GM18502 (cell line): ENCODE results near the gene FBRSL1.

Experiments
- ATAC-seq: cut with Tn5 transposase; IDR thresholded peaks from one replicate; pipeline ENCODE4 v1.9.1; 2021; ENCODE audit warnings: mild to moderate bottlenecking; ENCODE audit not compliant: unreplicated experiment, poor library complexity

The FBRSL1 gene

DNA sequence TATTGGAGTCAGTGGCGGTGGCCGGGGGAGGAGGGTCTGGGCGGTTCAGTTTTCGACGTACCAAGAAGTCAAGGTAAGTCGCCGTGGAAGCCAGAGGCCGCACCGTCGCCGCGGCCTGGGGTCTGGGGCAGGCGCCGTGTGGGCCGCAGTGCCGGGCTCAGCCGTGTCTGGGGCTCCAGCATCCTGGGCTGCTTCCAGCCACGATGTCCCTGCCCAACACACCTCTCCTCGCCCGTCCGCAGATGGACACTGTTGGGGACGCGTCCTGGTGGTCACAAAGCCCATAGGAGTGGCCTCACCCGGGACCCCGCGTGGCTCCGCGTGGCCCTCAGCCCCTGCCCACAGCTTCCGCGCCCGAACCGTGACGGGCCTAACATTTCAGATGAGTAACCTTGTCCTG is 59.1 kb downstream of the FBRSL1 start:
- ATAC-seq: no peak

DNA sequence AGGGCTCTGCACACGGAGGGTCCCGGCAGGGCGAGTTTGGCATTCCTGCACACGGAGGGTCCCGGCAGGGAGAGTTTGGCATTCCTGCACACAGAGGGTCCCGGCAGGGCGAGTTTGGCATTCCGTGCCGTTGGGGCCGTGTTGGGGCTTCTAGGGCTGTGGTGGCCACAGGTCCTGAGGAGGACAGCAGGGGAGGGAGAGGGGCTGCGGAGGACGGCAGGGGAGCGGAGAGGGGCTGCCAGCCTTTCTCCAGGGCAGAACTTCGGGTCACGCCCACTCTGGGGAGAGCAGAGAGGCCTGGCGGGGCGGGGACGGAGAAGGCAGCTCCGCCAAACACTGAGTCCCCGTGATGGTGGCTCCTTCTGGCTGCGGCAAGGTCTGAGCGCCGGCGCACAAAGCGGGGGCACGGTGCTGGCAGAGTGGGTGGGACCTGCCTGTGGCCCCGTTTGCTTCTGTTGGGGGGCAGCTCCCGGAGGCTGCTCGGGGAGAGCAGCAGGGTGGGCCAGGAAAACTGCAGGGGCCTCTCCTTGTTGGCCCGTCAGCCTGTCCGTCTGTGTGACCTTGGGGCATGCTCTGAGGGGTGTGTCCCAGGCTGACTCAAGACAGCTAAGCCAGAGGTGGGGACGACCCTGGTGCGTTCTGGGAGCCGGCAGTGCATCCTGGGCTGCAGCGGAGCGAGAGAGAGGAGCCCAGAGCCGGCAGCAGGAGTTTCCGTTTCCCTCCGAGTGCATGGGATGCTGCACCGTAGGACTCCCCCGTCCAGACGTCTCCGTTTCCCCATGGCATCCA is 60.3 kb downstream of the FBRSL1 start:
- ATAC-seq: no peak

DNA sequence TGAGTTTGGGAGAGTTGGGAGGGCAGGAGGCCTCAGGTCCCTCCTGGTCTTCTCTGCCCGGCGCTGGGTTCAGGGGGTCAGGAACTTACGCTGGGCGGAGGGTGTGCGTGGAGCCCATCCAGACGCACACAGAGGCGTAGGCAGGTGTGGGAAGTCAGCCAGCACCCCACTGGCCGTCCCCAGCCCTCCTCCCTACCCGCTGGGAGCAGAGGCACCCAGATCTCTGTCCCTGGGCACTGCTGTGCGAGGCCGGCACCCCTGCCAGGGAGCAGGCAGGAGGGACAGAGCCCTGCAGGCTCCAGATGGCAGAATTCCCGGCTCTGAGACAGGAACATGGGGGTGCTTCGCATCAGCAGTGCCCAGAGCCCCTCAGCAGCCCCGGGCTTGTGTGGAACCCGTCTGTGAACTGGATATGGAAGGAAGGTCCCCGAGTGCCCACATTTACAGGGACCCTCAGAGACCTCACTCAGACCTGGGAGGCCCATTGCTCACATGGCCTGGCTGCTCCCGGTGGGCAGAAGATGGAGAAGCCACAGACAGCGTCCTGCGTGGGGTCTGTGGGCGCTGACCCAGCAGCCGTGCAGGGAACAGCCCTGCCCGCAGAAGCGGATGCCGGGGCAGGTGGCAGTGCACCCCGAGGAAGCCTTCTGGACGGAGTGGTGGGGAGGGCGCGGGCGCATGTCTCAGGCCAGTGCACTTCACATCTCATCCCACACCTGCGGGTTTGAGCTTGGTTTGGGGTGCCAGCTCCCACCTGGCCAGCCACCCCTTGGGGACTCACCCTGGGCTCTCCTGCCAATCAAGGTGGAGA is 61.1 kb downstream of the FBRSL1 start:
- ATAC-seq: no peak

DNA sequence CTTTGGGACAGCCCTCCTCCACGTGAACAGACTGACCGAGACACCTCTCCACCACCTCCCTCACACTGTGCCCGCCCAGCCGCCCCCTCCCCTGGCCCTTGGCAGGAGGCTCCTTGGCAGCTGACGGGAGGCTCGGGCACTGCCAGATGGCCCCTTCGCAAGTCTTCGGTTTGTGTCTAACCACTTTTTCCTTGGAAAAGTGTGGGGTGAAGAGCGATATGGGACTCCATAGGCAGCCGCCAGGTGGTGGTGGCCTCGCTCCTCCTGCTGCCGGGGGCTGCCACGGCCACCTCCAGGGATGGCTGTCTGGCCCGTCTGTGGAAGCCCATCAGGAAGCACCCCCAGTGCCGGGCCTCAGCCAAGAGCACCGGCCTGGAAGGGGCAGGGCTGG is 61.7 kb downstream of the FBRSL1 start:
- ATAC-seq: no peak

DNA sequence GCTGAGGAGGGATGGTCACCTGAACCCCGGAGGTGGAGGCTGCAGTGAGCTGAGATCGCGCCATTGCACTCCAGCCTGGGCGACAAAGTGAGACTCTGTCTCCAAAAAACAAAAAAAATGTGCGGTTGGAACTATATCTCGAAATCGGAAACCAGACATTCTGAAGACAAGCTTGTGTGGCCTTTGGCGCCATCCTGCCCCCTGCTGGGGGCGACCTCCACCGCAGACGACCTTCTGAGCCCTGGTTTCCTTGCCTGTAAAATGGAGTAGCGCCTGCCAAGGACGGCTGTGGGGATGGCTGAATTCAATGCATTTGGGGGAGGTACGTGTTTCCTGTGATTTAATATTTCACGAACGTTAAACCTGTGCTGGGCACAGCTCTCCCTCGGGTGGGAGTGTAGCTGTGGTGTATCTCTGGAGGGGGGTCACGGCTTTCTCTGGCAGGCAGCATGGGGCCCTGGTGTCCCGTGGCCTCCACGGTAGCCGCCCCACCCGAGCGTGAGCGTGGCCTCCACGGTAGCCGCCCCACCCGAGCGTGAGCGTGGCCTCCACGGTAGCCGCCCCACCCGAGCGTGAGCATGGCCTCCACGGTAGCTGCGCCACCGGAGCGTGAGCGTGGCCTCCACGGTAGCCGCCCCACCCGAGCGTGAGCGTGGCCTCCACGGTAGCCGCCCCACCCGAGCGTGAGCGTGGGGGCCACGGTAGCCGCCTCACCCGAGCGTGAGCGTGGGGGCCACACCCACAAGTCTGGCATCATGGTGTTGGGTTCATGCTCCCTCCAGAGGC is 65.1 kb downstream of the FBRSL1 start:
- no peak for ATAC-seq

DNA sequence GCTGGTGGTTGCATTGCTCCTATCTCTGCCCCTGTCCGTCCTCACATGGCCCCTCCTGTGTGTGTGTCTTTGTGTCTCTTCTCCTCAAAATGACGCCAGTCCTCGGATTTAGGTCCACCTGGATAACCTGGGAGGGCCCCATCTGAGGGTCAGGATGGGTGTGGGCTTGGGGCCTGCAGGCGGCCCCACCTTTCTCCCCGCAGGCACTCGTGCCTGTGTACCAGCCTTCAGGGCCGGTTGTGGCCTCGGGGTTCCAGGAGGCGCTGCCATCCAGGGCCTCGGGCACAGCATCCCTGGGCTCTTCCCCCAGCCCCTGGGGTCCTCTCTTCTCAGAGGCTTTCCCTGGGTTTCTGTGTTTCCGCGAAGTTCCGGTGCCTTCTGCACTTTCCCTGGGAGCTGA is 65.7 kb downstream of the FBRSL1 start:
- no peak for ATAC-seq

DNA sequence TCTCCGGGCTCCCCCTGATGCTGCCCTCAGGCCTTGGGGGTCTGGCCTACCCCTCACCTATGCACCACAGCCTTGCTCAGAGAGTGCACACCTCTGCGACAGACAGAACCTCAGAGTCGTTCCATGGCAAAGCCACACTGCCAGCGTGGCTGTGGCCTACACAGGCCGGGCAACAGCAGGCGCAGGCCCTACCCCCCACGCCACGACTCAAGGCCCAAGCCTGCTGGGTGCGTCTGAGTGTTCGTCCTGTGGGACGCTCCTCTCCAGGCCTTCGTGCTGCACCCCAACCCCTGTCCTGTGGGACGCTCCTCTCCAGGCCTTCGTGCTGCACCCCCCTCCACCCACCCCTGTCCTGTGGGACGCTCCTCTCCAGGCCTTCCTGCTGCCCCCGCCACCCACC is 66.3 kb downstream of the FBRSL1 start:
- ATAC-seq: no peak

DNA sequence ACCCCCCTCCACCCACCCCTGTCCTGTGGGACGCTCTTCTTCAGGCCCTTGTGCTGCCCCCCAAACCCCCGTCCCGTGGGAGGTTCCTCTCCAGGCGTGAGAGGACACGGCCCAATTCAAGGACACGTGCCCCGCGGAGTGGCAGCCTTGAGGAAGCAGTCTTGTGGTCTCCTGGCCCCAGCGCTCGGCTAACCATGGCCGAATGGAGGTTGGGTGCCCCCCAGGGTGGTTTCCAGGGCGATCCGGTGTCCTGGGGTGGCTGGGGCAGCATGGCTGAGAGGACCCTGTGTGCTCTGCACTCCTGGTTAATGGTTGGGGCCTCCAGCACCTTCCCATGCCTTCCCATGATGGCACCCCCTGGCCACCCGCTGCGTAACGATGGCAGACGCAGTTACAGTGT is 66.8 kb downstream of the FBRSL1 start:
- no peak for ATAC-seq

DNA sequence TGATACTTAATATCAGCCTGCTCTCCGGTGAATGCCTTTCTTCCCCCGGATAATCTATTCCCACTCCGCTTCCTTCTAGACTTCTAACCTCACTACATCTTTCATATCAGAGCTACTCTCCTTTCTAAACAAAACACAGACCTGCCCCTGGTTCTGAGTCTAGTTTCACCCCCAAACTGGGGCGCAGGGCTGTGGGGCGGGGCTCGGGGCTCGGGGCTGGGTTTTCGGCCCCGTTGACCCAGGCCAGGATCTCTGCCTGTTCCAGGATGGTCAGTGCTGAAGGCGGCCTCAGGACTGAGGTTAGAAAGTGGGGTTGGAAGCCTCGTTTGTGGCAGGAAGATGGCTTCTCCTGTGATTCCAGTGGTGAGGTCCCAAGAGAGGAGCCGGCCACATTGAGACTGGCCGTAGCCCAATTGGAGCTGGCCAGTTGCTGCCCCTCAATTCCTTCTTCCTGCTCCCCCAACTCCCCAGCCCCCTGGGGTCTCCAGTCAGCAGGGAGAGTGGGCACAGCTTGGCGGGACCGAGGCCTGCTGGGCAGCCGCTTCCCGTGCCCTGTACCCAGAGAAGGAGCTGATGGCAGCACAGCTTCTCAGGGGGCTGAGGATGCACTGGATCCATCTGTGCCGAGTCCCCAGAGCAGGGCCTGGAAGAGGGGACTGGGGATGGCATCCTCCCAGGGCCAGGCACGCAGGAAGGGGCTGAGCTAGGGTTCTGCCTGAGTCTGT is 67.5 kb downstream of the FBRSL1 start:
- no peak for ATAC-seq

DNA sequence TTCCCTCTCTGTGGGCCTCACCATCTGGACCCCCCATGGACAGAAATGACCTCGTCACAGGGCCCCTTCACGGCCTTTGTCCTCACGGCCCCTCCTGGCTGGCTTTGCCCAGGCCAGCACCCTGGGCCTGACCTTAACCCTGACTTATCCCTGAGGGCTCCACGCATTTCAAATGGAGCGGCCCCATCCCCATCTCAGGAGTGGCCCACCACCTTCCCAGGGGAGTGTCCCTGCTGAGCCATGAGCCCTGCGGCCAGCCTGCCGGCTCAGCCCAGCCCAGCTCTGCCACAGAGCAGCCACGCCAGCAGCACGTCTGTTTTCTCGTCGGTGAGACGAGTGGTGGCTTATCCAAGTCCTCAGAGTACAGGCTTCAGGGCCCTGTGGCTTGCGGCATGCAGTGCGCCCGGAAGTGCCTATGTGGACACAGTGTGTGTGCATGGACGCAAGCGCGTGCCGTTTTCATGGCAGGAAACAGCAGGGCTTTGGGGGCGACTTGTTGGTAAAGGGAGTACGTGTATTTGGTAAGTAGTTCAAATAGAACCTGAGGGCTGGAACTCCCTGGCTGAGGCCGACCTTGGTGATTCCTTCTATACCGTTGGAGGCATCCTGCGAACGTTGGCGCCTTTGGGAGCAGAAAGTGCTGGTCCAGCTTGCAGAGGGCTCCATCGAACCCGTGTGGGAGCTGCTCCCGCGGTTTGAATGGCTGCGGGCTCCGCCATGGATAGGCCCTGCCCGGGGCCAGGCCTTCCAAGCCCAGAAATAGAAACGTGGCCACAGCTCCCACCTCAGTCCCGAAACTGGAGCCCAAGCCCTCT is 68.3 kb downstream of the FBRSL1 start:
- ATAC-seq: no peak

DNA sequence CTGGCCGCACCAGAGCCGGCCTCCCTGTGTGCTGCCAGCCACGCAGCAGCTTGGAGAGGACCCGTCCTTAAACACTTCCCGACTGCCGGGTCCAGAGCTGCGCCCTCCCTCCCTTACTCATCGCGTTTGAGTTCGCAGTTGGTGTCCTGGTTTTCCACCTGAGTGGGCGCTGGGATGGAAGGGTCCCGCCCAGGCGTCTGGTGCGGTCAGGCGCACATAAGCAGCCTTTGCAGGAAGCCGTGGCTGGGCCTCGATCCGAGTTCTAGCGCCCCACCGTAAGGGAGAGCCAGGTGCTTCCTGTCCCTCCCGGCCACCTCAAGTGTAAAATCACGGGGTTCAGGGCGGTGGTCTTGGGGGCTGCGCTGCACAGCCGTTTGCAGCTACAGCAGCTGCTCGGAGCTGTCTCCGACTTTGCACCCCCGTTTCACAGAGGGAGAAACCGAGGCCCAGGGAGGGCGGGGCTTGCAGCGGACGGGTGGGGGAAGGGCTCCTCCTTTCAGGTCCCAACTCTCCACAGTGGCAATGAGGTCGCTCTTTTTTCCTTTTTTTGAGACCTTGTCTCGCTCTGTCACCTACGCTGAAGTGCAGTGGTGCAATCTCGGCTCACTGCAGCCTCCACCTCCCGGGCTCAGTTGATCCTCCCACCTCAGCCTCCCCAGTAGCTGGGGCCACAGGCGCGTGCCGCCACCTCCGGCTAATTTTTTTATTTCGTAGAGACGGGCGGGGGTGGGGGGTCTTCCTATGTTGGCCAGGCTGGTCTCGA is 69.1 kb downstream of the FBRSL1 start:
- no peak for ATAC-seq

DNA sequence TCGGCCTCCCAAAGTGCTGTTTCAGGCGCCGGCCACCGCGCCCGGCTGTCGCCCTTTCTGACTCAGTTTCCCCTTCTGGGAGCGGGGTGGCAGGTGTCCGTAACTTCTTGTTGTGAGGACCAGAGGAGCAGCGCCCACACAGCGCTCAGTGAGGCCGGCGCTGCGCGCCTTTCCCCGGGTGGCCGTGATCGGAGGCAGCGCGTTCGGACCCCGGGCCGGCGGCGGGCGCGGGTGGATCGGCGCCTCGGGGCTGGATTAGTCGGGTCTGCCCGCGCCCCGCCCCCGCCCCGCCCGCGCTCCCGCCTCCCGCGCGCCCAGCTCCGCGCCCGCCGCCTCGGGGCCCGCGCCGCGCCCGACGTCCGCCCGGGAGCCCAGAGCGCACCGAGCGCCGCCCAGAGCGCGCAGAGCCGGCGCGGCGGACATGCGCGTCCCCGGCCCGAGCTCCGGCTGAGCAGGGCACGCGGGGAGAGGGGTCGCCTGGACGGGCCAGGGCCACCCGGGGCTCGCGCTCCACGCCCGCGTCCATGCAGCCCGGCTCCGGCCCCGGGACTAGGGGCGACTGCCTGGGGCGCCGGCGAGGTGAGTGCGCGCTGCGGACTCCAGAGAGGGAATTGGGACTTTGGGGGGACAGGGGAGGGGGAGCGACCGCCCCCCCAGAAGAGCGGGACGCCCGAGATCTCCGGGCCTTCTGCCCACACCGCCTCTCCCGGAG is 69.9 kb downstream of the FBRSL1 start:
- no peak for ATAC-seq

DNA sequence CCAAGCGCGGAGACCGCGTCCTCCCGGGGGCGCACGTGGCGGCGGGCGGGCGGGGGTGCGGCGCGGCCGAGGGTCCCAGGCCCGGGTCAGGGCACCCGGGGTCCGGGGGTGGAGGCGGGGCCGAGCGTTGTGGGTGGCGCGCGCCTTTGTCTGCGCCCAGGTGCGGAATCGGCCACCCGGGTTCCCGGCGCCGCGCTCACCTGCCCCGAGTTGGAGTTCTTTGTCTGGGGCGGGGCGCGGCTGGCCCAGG is 70.3 kb downstream of the FBRSL1 start:
- ATAC-seq: no peak

DNA sequence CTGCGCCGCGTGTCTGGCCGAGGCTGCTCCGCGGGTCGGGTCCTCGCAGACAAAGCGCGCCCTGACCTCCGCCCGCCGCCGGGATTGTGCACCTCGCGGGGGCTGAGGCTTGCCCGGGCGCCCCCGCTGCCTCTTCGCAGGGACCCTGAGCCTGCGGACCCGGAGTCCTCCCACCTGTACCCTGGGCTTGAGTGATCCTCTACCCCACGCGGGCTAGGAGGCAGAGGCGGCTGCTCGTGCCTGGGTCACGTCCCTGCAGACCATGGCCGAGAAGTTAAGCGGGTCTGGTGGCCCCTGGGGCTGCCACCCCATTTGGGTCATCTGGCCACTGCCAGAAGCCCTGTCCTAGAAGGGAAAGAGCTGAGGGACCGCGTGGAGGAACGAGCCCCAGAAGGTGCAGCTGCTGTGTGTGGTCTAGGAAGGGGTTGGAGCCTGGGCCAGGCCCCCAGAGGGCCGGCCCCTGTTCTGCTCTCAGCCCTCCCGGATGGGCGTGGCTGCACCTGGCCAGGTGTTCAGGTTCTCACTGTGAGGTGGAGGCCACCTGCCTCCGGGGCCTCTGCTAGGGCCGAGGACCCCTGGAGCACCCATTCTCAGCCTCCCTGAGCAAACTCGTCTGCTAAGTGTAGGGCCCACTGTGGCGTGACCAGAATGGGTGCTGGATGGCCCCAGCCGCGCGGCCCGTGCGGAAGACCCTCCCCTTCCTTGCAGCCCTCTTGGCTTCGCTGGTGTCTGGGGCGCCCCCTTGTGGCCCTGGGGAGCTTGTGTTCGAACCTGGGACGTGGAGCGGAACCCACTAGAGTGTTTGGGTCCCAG is 70.9 kb downstream of the FBRSL1 start:
- no peak for ATAC-seq
